ENCODE data around the gene PPEF1.

The PPEF1 gene

GRCh38 chrX:18707426-18708049 is at the start of gene PPEF1:
Gene PPEF1 (plus strand): TSS chrX:18707645. CDS start chrX:18707781, 136 bp downstream.
- DNase-seq (ENCODE audit: low spot score), result no peak
- Histone ChIP-seq H3K27ac (no peak within 1 kb of the TSS), H3K4me3 (no peak within 1 kb of the TSS)
- TF ChIP-seq CTCF (IDR thresholded peaks at IDR 0.05), result no peak

GRCh38 chrX:18661273-18661672 is 46.2 kb upstream of the PPEF1 start:
- no peak overlapping the region for H3K27ac ChIP-seq
- H3K4me3 ChIP-seq, result no peak overlapping the region
- DNase-seq (ENCODE audit: low spot score), result no peak
- TF ChIP-seq CTCF (IDR thresholded peaks at IDR 0.05), result no peak

GRCh38 chrX:18664947-18665346 is 42.5 kb upstream of the PPEF1 start:
- no peak for DNase-seq (ENCODE audit: low spot score)
- Histone ChIP-seq H3K27ac (no peak overlapping the region), H3K4me3 (no peak overlapping the region)
- no peak for TF ChIP-seq CTCF (IDR thresholded peaks at IDR 0.05)

- no peak for TF ChIP-seq CTCF (IDR thresholded peaks at IDR 0.05)
- DNase-seq (ENCODE audit: low spot score), result no peak
- Histone ChIP-seq H3K4me3 (no peak overlapping the region), H3K27ac (no peak overlapping the region)
These were observed 40.8 kb upstream of the PPEF1 start for GRCh38 chrX:18666614-18667013.

- Histone ChIP-seq H3K4me3 (no peak overlapping the region), H3K27ac (no peak overlapping the region)
- DNase-seq (ENCODE audit: low spot score), result no peak
- TF ChIP-seq CTCF (IDR thresholded peaks at IDR 0.05), result no peak
These were observed 39.2 kb upstream of the PPEF1 start for GRCh38 chrX:18668071-18668835.

GRCh38 chrX:18672008-18672407 is 35.4 kb upstream of the PPEF1 start, which contains the start of gene RS1:
Gene RS1 (minus strand): TSS chrX:18672108. CDS start chrX:18672068, 40 bp downstream.
- Histone ChIP-seq H3K4me3 (no peak within 1 kb of the TSS), H3K27ac (no peak within 1 kb of the TSS)
- DNase-seq (ENCODE audit: low spot score), result no peak
- TF ChIP-seq CTCF (IDR thresholded peaks at IDR 0.05), result no peak

- DNase-seq (ENCODE audit: low spot score), result peak; percentile 78
- TF ChIP-seq CTCF (IDR thresholded peaks at IDR 0.05), result no peak
These were observed 33.0 kb upstream of the PPEF1 start for GRCh38 chrX:18674417-18674787.

More at GRCh38 chrX:18674417-18674787, 33.0 kb upstream of the PPEF1 start:
- H3K27ac ChIP-seq, result peak overlapping the region; percentile 40 to 79
- peak overlapping the region; percentile 68 for H3K4me3 ChIP-seq

Measured in coronary artery (tissue), 2 donors.